Measurements from ENCODE around the gene PLD1. TPM values are rescaled to one million over a fixed set of nuclear protein-coding genes. Genes with fewer than 3 reads are reported as not detected.
A peak's percentile ranks its signal among the peaks of the same experiment; 100 is the strongest.

PLD1 gene
- total RNA-seq, 1 donor, result 18.1 TPM

DNA sequence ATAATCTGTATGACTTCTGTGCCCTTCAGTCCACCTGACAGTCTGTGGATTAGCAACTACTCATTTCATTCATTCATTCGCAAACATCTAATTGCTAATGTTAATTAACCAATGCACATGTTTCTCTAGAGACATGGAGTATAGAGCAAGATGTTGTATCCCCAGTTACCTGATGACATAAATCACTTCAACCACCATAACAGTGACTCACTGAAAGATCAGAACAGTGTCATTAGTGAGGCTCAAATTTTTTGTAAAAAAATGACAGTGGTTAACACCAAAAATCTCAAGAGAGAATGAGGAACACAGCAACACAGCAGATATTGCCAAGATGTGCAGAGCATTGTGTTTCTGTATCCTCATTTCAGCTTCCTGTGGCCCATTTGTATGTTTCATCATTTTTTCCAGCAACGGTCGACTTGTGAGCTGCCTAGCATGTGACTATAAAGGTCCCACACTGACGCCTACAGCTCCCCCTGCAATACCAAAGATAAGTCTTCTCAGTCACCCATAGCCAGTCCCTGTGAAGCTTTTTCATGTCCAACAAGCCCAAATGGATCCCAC, 3.7 kb upstream of the PLD1 start:
- Histone ChIP-seq H2AFZ (ENCODE audit: low read length) (no peak overlapping the region), H3K36me3 (ENCODE audit: insufficient read depth, low read length) (no peaks in the 10 kb centered on the region), H3K9me3 (ENCODE audit: low read depth, low read length) (no peaks in the 10 kb centered on the region), H4K20me1 (ENCODE audit: insufficient read depth, low read length) (no peaks in the 10 kb centered on the region), H3K4me2 (ENCODE audit: insufficient read depth, low read length) (no peak overlapping the region), H3K27me3 (ENCODE audit: insufficient read depth, low read length) (no peaks in the 10 kb centered on the region), H3K4me1 (ENCODE audit: insufficient read depth, low read length) (peaks cover 61% of the 10 kb centered on the region), H3K4me3 (ENCODE audit: insufficient read depth, low read length) (no peak overlapping the region), H3K79me2 (ENCODE audit: insufficient read depth, low read length) (no peaks in the 10 kb centered on the region), H3K27ac (ENCODE audit: low read depth, low read length) (peak overlapping the region; percentile 50)
- TF ChIP-seq, protein P1, sequence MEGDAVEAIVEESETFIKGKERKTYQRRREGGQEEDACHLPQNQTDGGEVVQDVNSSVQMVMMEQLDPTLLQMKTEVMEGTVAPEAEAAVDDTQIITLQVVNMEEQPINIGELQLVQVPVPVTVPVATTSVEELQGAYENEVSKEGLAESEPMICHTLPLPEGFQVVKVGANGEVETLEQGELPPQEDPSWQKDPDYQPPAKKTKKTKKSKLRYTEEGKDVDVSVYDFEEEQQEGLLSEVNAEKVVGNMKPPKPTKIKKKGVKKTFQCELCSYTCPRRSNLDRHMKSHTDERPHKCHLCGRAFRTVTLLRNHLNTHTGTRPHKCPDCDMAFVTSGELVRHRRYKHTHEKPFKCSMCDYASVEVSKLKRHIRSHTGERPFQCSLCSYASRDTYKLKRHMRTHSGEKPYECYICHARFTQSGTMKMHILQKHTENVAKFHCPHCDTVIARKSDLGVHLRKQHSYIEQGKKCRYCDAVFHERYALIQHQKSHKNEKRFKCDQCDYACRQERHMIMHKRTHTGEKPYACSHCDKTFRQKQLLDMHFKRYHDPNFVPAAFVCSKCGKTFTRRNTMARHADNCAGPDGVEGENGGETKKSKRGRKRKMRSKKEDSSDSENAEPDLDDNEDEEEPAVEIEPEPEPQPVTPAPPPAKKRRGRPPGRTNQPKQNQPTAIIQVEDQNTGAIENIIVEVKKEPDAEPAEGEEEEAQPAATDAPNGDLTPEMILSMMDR (IDR thresholded peaks at IDR 0.05; ENCODE audit: extremely low read depth, low read depth, low read length), result no peak
- DNase-seq (ENCODE audit: insufficient read length, low spot score, missing footprints), result no peak

DNA sequence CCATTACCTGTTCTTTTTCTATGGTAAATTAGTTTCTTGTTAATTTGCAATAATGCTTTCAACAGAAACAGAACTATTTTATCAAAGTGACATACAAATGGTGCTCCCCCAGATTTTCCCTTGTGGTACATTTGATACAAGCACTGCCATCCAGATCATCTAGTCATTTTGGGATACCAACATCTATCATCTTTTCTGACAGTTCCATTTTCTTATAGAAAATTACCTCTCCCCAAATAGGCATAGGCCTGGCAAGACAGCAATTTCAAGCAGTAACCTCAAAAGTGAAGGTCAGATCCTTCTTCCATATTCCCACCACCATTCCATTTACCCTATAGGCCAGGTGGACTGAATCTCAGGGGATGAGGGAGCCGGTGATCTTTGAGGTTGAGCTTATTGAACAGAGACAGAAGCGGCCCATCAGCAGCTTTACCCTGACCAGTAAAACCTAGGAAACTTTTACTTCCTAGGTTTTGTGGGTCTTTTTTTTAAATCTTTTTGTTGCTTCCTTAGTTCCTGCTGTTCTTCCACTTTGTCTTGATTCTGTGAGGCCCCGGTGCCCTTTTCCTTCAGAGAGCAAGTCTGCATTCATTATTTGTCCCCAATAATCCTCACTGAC, 3.1 kb upstream of the PLD1 start:
- no peaks in the 10 kb centered on the region for H3K79me2 ChIP-seq (ENCODE audit: insufficient read depth, low read length)
- no peaks in the 10 kb centered on the region for H4K20me1 ChIP-seq (ENCODE audit: insufficient read depth, low read length)
- TF ChIP-seq, protein P1 (IDR thresholded peaks at IDR 0.05; ENCODE audit: extremely low read depth, low read depth, low read length), result no peak
- no peaks in the 10 kb centered on the region for H3K27me3 ChIP-seq (ENCODE audit: insufficient read depth, low read length)
- H3K4me1 ChIP-seq (ENCODE audit: insufficient read depth, low read length), result peaks cover 62% of the 10 kb centered on the region
- H3K9me3 ChIP-seq (ENCODE audit: low read depth, low read length), result no peaks in the 10 kb centered on the region
- H3K4me3 ChIP-seq (ENCODE audit: insufficient read depth, low read length), result no peak overlapping the region
- H3K4me2 ChIP-seq (ENCODE audit: insufficient read depth, low read length), result no peak overlapping the region
- no peak overlapping the region for H2AFZ ChIP-seq (ENCODE audit: low read length)
- peak overlapping the region; percentile 50 for H3K27ac ChIP-seq (ENCODE audit: low read depth, low read length)
- no peaks in the 10 kb centered on the region for H3K36me3 ChIP-seq (ENCODE audit: insufficient read depth, low read length)
- DNase-seq (ENCODE audit: insufficient read length, low spot score, missing footprints), result no peak

DNA sequence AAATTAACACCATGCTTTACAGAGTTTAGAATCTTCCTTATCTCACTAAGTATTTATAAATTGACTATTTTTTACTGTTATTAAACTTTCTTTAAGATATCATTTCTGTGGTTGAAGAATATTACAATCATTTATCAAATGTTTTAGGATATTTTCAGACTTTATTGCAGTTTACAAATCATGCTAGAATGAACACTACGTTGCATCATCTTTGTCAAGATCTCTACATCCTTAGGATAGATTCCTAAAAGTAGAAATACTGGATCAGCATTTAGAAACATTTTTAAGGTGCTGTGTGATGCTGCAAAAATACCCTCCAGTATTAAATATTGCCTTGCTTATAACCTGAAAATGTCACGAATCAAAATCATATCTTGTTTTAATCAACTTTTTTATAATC, 2.5 kb upstream of the PLD1 start:
- no peak overlapping the region for H3K4me3 ChIP-seq (ENCODE audit: insufficient read depth, low read length)
- no peak for DNase-seq (ENCODE audit: insufficient read length, low spot score, missing footprints)
- H3K36me3 ChIP-seq (ENCODE audit: insufficient read depth, low read length), result no peaks in the 10 kb centered on the region
- no peaks in the 10 kb centered on the region for H3K27me3 ChIP-seq (ENCODE audit: insufficient read depth, low read length)
- no peaks in the 10 kb centered on the region for H4K20me1 ChIP-seq (ENCODE audit: insufficient read depth, low read length)
- peaks cover 62% of the 10 kb centered on the region for H3K4me1 ChIP-seq (ENCODE audit: insufficient read depth, low read length)
- no peak overlapping the region for H2AFZ ChIP-seq (ENCODE audit: low read length)
- peak overlapping the region; percentile 100 for H3K27ac ChIP-seq (ENCODE audit: low read depth, low read length)
- no peak overlapping the region for H3K4me2 ChIP-seq (ENCODE audit: insufficient read depth, low read length)
- TF ChIP-seq, protein P1 (IDR thresholded peaks at IDR 0.05; ENCODE audit: extremely low read depth, low read depth, low read length), result no peak
- H3K9me3 ChIP-seq (ENCODE audit: low read depth, low read length), result no peaks in the 10 kb centered on the region
- H3K79me2 ChIP-seq (ENCODE audit: insufficient read depth, low read length), result peaks cover 1% of the 10 kb centered on the region

DNA sequence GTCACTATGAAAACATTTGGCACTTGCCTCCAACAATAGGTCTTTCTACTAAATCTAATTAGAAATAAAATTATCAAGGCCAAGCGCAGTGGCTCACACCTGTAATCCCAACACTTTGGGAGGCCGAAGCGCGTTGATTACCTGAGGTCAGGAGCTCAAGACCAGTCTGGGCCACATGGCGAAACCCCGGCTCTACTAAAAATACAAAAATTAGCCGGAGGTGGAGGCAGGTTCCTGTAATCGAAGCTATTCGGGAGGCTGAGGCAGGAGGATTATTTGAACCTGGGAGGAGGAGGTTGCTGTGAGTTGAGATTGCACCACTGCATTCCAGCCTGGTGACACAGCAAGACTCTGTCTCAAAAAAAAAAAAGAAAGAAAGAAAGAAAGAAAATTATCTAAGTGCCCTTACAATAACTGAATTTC, 1.6 kb upstream of the PLD1 start:
- Histone ChIP-seq H4K20me1 (ENCODE audit: insufficient read depth, low read length) (no peaks in the 10 kb centered on the region), H3K4me1 (ENCODE audit: insufficient read depth, low read length) (peaks cover 55% of the 10 kb centered on the region), H3K27ac (ENCODE audit: low read depth, low read length) (peak overlapping the region; percentile 100), H3K27me3 (ENCODE audit: insufficient read depth, low read length) (no peaks in the 10 kb centered on the region), H2AFZ (ENCODE audit: low read length) (no peak overlapping the region), H3K4me3 (ENCODE audit: insufficient read depth, low read length) (no peak overlapping the region), H3K4me2 (ENCODE audit: insufficient read depth, low read length) (peak overlapping the region; percentile 27), H3K36me3 (ENCODE audit: insufficient read depth, low read length) (no peaks in the 10 kb centered on the region), H3K79me2 (ENCODE audit: insufficient read depth, low read length) (peaks cover 7% of the 10 kb centered on the region), H3K9me3 (ENCODE audit: low read depth, low read length) (no peaks in the 10 kb centered on the region)
- DNase-seq (ENCODE audit: insufficient read length, low spot score, missing footprints), result no peak
- TF ChIP-seq, protein P1 (IDR thresholded peaks at IDR 0.05; ENCODE audit: extremely low read depth, low read depth, low read length), result no peak

Data from osteoblast (primary cell).